Measurements from ENCODE around the gene MTUS2. TPM values are rescaled to one million over a fixed set of nuclear protein-coding genes. Genes with fewer than 3 reads are reported as not detected.
"Not testable (repeated sequence)": the region's sequence is repeated elsewhere in the genome, so short reads cannot be mapped to it uniquely, and the experiment has no call there.

Gene MTUS2
- total RNA-seq, 1 experiment from 2014 or later = 1.7 TPM

- intact Hi-C loops (cut with micrococcal nuclease; ENCODE audit: unreplicated experiment) = loop anchor here (10.0 kb wide), 1 partner anchor 380 kb away; no protein-coding TSS in a partner anchor
Measured at GRCh38 chr13:28984825-28985224, 164.7 kb downstream of the MTUS2 start.

GRCh38 chr13:28990378-28990777 is 170.2 kb downstream of the MTUS2 start:
- CTCF ChIA-PET; H3K4me1 Mint-ChIP-seq (ENCODE audit: low read depth, unreplicated experiment); DNase-seq; BruUV-seq (replicated peaks); intact Hi-C loops (cut with micrococcal nuclease; ENCODE audit: unreplicated experiment); H3K27ac Mint-ChIP-seq (ENCODE audit: unreplicated experiment); H3K27me3 Mint-ChIP-seq (ENCODE audit: insufficient read depth, unreplicated experiment); POLR2A ChIA-PET; H3K36me3 ChIP-seq (ENCODE audit: control insufficient read depth, insufficient read depth, low read length); H3K9me3 ChIP-seq; H3K9me3 Mint-ChIP-seq (ENCODE audit: unreplicated experiment); H3K4me1 ChIP-seq; H3K4me3 Mint-ChIP-seq (ENCODE audit: unreplicated experiment); H3K27me3 ChIP-seq (replicated peaks; ENCODE audit: control insufficient read depth, insufficient read depth, low read length); H3K4me3 ChIP-seq (ENCODE audit: low read depth, low read length); H3K36me3 Mint-ChIP-seq (ENCODE audit: insufficient read depth, unreplicated experiment): not testable (repeated sequence)

More at GRCh38 chr13:28984825-28985224, 164.7 kb downstream of the MTUS2 start:
- no peak for TF ChIP-seq CTCF (IDR thresholded peaks at IDR 0.05; ENCODE audit: insufficient read depth in 1 of 2, low read depth in 1 of 2, low read length in 1 of 2, severe bottlenecking in 1 of 2, unreplicated experiment in 1 of 2)
- H3K27me3 ChIP-seq (replicated peaks; ENCODE audit: control insufficient read depth, insufficient read depth, low read length) = no peaks in the 10 kb centered on the region
- H3K4me3 ChIP-seq (ENCODE audit: low read depth, low read length) = no peak overlapping the region
- POLR2A ChIA-PET = no interaction called here
- no TSS peak for BruUV-seq (replicated peaks)
- no peak for DNase-seq
- H3K36me3 ChIP-seq (ENCODE audit: control insufficient read depth, insufficient read depth, low read length) = no peaks in the 10 kb centered on the region
- Mint-ChIP-seq H3K27ac (ENCODE audit: unreplicated experiment) (no peak overlapping the region), H3K36me3 (ENCODE audit: insufficient read depth, unreplicated experiment) (no peaks in the 10 kb centered on the region), H3K4me3 (ENCODE audit: unreplicated experiment) (no peak overlapping the region), H3K9me3 (ENCODE audit: unreplicated experiment) (no peaks in the 10 kb centered on the region), H3K27me3 (ENCODE audit: insufficient read depth, unreplicated experiment) (peaks cover 8% of the 10 kb centered on the region), H3K4me1 (ENCODE audit: low read depth, unreplicated experiment) (peaks cover 14% of the 10 kb centered on the region)
- H3K9me3 ChIP-seq = no peaks in the 10 kb centered on the region
- H3K4me1 ChIP-seq = peaks cover 19% of the 10 kb centered on the region
- CTCF ChIA-PET = no interaction called here

GRCh38 chr13:28991764-28992163 is 171.6 kb downstream of the MTUS2 start:
- TF ChIP-seq CTCF (IDR thresholded peaks at IDR 0.05; ENCODE audit: insufficient read depth in 1 of 2, low read depth in 1 of 2, low read length in 1 of 2, severe bottlenecking in 1 of 2, unreplicated experiment in 1 of 2) = no peak
- H3K36me3 Mint-ChIP-seq (ENCODE audit: insufficient read depth, unreplicated experiment) = no peaks in the 10 kb centered on the region
- no peak overlapping the region for H3K27ac Mint-ChIP-seq (ENCODE audit: unreplicated experiment)
- no peaks in the 10 kb centered on the region for H3K9me3 Mint-ChIP-seq (ENCODE audit: unreplicated experiment)
- ChIA-PET CTCF (no interaction called here), POLR2A (no interaction called here)
- BruUV-seq (replicated peaks) = no TSS peak
- H3K4me1 Mint-ChIP-seq (ENCODE audit: low read depth, unreplicated experiment) = no peaks in the 10 kb centered on the region
- H3K36me3 ChIP-seq (ENCODE audit: control insufficient read depth, insufficient read depth, low read length) = no peaks in the 10 kb centered on the region
- peaks cover 5% of the 10 kb centered on the region for H3K27me3 Mint-ChIP-seq (ENCODE audit: insufficient read depth, unreplicated experiment)
- H3K4me3 ChIP-seq (ENCODE audit: low read depth, low read length) = no peak overlapping the region
- no peaks in the 10 kb centered on the region for H3K9me3 ChIP-seq
- DNase-seq = no peak
- no peak overlapping the region for H3K4me3 Mint-ChIP-seq (ENCODE audit: unreplicated experiment)
- intact Hi-C loops (cut with micrococcal nuclease; ENCODE audit: unreplicated experiment) = no loop called here
- H3K4me1 ChIP-seq = no peaks in the 10 kb centered on the region
- no peaks in the 10 kb centered on the region for H3K27me3 ChIP-seq (replicated peaks; ENCODE audit: control insufficient read depth, insufficient read depth, low read length)

GRCh38 chr13:29000826-29001225 is 180.7 kb downstream of the MTUS2 start:
- no peaks in the 10 kb centered on the region for H3K36me3 Mint-ChIP-seq (ENCODE audit: insufficient read depth, unreplicated experiment)
- H3K9me3 ChIP-seq = no peaks in the 10 kb centered on the region
- H3K4me3 ChIP-seq (ENCODE audit: low read depth, low read length) = no peak overlapping the region
- H3K4me3 Mint-ChIP-seq (ENCODE audit: unreplicated experiment) = no peak overlapping the region
- no peak for TF ChIP-seq CTCF (IDR thresholded peaks at IDR 0.05; ENCODE audit: insufficient read depth in 1 of 2, low read depth in 1 of 2, low read length in 1 of 2, severe bottlenecking in 1 of 2, unreplicated experiment in 1 of 2)
- DNase-seq = no peak
- no peaks in the 10 kb centered on the region for H3K4me1 Mint-ChIP-seq (ENCODE audit: low read depth, unreplicated experiment)
- no peaks in the 10 kb centered on the region for H3K4me1 ChIP-seq
- CTCF ChIA-PET = no interaction called here
- H3K27me3 Mint-ChIP-seq (ENCODE audit: insufficient read depth, unreplicated experiment) = peaks cover 28% of the 10 kb centered on the region
- no peak overlapping the region for H3K27ac Mint-ChIP-seq (ENCODE audit: unreplicated experiment)
- intact Hi-C loops (cut with micrococcal nuclease; ENCODE audit: unreplicated experiment) = no loop called here
- H3K27me3 ChIP-seq (replicated peaks; ENCODE audit: control insufficient read depth, insufficient read depth, low read length) = no peaks in the 10 kb centered on the region
- no TSS peak for BruUV-seq (replicated peaks)
- peaks cover 18% of the 10 kb centered on the region for H3K9me3 Mint-ChIP-seq (ENCODE audit: unreplicated experiment)
- no peaks in the 10 kb centered on the region for H3K36me3 ChIP-seq (ENCODE audit: control insufficient read depth, insufficient read depth, low read length)
- POLR2A ChIA-PET = no interaction called here
